NAMALWA (cell line): ENCODE data around the gene FOXA2.
"Not testable (repeated sequence)": the region's sequence is repeated elsewhere in the genome, so short reads cannot be mapped to it uniquely, and the experiment has no call there.

Experiments used
- DNase-seq: peaks from one replicate; pipeline ENCODE4 v3.0.0-alpha.2; 2015; ENCODE audit warnings: low spot score

FOXA2 gene

GRCh38 chr20:22584522-22584921 is at the start of gene FOXA2:
TSS of gene FOXA2 (minus strand) at chr20:22584572. CDS start at chr20:22584278, 294 bp downstream.
- no peak for DNase-seq

DNA sequence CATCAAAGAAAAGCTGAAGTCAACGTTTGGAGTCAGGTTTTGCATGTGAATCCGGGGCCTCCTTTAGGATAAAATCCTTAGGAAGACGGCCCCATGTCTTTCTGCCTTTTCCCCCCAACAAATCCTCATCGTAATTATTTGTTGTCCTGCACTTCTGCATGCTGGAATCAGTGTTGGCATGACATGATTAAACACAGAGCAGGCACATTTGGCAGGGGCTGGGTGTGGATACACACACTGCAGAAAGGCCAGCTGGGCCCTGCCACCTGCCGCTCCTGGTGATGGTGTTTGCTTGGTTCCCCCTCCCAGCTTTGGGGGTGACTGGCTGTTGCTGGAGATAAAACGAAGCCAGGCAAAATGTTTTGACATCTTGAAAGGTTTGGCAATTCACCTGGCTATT is 46.3 kb upstream of the FOXA2 start:
- no peak for DNase-seq

- DNase-seq, result no peak
Measured at GRCh38 chr20:22629927-22630326, 45.6 kb upstream of the FOXA2 start.

- no peak for DNase-seq
Measured at GRCh38 chr20:22629447-22629846, 45.1 kb upstream of the FOXA2 start.

GRCh38 chr20:22626496-22626895 is 42.1 kb upstream of the FOXA2 start:
- DNase-seq, result no peak

DNA sequence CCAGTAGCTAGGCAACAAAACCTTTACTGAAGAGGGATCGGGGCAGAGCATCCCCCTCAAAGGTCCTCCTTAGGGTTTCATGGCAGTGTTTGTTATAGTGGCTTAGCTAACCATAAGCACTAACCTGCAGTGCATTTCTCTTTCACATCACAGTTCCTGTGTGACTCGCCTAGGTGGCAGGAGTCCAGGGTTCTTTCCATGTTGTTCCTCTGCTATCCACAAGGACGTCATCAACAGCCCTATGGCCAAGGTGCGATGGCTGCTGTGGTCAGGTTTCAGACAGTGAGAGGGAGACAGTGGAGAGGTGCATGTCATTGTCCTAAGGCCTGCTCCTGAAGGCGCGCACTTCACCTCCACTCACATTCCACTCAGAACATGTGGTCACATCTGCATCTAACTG is 38.8 kb upstream of the FOXA2 start:
- no peak for DNase-seq

DNA sequence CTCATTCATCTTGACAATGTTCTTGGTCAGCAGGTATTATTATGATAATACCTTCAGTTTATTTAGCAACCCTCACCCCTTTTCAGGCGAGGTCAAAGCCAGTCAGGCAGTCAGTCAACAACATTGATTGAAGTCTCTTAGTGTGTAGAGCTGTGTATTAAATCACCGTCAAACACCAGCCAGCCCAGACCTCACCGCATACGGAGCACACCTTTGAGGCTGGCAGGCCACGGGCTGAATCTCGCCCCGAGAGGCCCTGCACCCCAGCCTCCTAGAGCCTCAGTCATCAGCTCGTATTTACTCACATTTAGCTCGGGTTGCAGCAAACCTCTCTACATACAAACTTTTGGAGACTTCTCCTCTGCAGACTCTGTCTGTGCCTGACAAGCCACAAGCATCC is 36.0 kb upstream of the FOXA2 start:
- no peak for DNase-seq

DNA sequence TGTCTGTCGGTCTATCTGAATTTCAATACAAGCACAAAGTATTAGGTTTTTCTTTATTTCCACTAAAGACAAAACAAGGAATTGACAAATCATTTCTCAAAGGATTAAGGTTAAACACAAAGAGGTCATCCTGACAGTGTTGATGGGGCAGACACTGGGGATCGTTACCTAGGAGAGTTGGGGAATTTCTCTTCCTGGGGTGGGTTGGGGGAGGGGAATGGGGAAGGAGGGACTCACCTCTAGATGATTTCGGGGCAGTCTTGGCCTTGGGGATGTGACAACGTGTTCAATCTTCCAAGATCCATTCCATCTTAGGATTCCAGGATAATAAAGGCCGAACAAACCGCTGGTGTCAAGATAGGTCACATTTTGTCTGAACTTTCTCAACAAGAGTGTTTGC is 35.4 kb upstream of the FOXA2 start:
- DNase-seq, result no peak

- no peak for DNase-seq
Measured at GRCh38 chr20:22619272-22619671, 34.9 kb upstream of the FOXA2 start.

GRCh38 chr20:22617160-22617559 is 32.8 kb upstream of the FOXA2 start:
- DNase-seq, result no peak

GRCh38 chr20:22616551-22616950 is 32.2 kb upstream of the FOXA2 start:
- no peak for DNase-seq

DNA sequence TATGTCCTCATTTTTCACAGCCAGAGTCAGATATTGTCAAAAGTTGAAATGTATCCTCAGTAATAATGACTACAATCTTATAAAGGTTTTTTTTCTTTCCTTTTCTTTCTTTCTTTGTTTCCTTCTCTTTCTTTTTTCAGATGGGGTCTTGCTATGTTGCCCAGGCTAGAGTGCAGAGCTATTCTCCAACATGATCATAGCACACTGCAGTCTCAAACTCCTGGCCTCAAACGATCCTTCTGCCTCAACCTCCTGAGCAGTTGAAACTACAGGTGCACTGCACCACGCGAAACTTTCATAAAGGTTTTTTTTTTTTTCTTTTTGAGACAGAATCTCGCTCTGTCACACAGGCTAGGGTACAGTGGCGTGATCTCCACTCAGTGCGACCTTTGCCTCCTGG is 31.1 kb upstream of the FOXA2 start:
- no peak for DNase-seq

GRCh38 chr20:22611636-22612035 is 27.3 kb upstream of the FOXA2 start:
- no peak for DNase-seq

- no peak for DNase-seq
Measured at GRCh38 chr20:22607695-22608094, 23.3 kb upstream of the FOXA2 start.

DNA sequence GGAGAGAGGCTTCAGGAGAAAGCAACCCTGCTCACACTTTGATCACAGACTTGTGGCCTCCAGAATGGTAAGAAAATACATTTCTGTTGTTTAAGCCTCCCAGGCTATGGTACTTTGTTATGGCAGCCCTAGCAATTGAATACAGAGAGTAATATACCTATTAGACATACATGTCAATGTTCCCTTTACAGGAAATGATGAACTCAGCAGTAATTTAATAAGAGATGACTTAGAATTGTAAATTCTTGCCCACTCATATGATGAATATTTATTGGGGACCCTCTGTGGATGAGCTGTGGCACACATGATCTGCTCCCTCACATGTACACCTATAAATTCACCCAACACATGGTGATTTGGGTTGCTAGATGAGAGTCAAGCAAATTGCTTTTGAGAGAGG is 20.4 kb upstream of the FOXA2 start:
- DNase-seq, result no peak

DNA sequence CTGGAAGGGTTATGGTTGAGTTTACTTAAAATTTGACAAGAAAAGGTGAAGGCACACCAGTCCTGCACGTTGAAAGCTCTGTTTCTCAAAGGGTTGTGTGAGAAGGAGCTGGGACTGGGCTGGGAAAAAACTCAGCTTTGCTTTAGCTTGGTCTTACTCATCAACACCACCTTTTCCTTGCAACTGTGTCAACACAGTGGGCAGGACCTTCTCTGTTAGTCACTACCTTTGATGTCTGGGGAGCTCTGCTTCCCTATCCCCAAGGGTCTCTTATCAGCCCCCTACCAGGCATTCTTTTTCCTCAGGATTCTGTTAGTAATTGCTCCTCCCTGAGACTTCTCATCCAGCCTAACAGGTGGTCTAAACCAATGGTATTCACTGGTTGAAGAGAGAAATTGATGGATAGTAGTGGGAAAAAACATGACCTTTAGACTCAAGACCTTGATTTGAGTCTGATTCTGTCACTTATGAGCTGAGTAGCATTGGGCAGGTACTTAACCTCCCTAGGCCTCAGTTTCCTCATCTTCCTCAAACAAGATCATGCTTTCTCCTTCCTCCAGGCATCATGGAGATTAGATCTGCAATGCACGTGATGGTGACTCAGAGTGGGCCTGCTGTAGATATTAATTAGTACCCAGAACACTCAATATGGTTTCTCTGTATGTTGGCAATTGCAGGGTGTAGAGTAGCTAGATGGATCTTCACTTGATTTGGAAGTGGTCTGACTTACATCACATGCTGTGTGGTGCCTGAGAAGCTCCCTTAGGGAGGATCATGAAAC is 17.2 kb upstream of the FOXA2 start:
- no peak for DNase-seq

DNA sequence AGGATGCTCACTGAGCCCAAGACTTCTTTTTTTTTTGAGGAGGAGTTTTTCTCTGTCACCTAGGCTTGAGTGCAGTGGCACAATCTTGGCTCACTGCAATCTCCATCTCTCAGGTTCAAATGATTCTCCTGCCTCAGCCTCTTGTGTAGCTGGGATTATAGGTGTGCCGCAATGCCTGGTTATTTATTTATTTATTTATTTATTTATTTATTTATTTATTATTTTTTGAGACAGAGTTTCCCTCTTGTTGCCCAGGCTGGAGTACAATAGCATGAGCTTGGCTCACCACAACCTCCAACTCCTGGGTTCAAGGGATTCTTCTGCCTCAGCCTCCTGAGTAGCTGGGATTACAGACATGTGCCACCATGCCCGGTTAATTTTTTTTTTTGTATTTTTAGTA is 14.9 kb upstream of the FOXA2 start:
- DNase-seq, result not testable (repeated sequence)

DNA sequence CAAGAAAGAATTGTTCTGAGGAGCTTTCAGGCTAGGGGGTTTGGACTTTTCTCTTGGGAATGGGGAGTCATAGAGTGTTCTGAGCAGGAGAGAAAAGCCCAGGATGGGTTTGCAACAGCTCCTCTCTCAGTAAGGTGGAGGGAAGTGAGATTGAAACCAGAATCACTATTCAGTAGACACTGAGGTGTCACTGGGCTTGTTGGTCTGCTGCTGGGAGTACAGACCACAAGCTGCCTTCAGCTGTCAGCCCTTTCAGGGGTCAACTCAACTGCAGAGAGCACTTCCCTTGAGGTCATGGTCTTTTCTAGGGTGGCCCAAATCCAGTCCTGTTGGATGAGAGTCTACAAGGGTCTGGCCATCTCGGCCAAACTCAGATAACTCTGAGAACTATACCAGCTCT is 12.9 kb upstream of the FOXA2 start:
- no peak for DNase-seq

DNA sequence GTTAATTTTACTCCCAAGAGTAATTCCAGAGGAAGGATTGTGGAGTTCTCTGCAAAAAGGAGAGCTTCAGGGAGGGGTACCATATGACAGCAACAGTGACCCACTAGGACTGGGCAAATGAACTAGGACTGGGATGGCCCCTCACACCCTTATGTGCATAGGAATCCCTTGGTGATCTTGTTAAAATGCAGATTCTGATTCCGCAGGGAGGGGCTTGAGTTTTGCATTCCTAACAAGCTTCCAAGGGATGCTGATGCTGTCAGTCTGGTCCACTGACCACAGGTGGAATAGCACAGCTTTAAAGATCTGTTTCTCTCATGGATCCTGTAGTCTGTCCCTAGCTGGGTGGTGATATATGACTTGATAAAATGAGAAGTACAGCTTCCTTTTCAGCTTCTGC is 6.3 kb upstream of the FOXA2 start:
- no peak for DNase-seq

GRCh38 chr20:22586645-22587310 is 2.4 kb upstream of the FOXA2 start:
- peak; percentile 9 for DNase-seq

GRCh38 chr20:22585786-22586493 is 1.6 kb upstream of the FOXA2 start:
- DNase-seq, result no peak

GRCh38 chr20:22584922-22585785 is 782 bp upstream of the FOXA2 start:
- DNase-seq, result no peak
